Sigmoid colon (tissue), 7 donors: ENCODE measurements around the gene NHP2. TPM values are rescaled to one million over a fixed set of nuclear protein-coding genes. Genes with fewer than 3 reads are reported as not detected.
"Not testable (repeated sequence)": the region's sequence is repeated elsewhere in the genome, so short reads cannot be mapped to it uniquely, and the experiment has no call there.

Experiments used
- DNase-seq: peaks from one replicate; pipeline ENCODE4 v3.0.0-alpha.2; 2019
- H3K27ac ChIP-seq, 4 donors: fragments of 200-600 bp; sonication (generic); one replicate each; pipeline ENCODE4 v1.5.1; 2016 to 2019; ENCODE audit warnings: mild to moderate bottlenecking in 1 of 4
- H3K27me3 ChIP-seq, 3 donors: fragments of 200-600 bp; sonication (generic); one replicate each; pipeline ENCODE4 v1.5.1; 2019; ENCODE audit warnings: mild to moderate bottlenecking in 1 of 3
- H3K36me3 ChIP-seq, 4 donors: fragments of 200-600 bp; sonication (generic); one replicate each; pipeline ENCODE4 v1.5.1; 2016 to 2019
- H3K4me1 ChIP-seq, 4 donors: fragments of 200-600 bp; sonication (generic); one replicate each; pipeline ENCODE4 v1.5.1; 2017 to 2019
- H3K4me3 ChIP-seq, 4 donors: fragments of 200-600 bp; sonication (generic); one replicate each; pipeline ENCODE4 v1.5.1; 2017 to 2019; ENCODE audit warnings: mild to moderate bottlenecking in 2 of 4, moderate library complexity in 1 of 4
- H3K9me3 ChIP-seq, 4 donors: fragments of 200-600 bp in 3 of 4; sonication (generic) in 3 of 4; one replicate each; pipeline versions ENCODE4 v1.5.1 to v1.6.1; 2013 to 2019
- EP300 ChIP-seq, 4 donors: sonication (generic); formaldehyde crosslinking; IDR thresholded peaks; one replicate each; pipeline ENCODE4 v1.6.1; 2017; ENCODE audit warnings: antibody characterized with exemption in 4 of 4
- POLR2A ChIP-seq, 2 donors: fragments of 450-650 bp; IDR thresholded peaks; one replicate each; pipeline ENCODE4 v1.6.1; 2016; ENCODE audit warnings: antibody characterized with exemption in 2 of 2, mild to moderate bottlenecking in 2 of 2, moderate library complexity in 2 of 2
- POLR2AphosphoS5 ChIP-seq, 4 donors: sonication (generic); formaldehyde crosslinking; IDR thresholded peaks; one replicate each; pipeline ENCODE4 v1.6.1; 2017; ENCODE audit warnings: antibody characterized with exemption in 4 of 4
- WGBS, 2 donors: extraction: QIAGEN DNeasy Blood & Tissue Kit; methylation state at CpG; one replicate each; pipeline ENCODE4 v1.1.7; 2013; 5-methylcytosine and 5-hydroxymethylcytosine counted together
- intact Hi-C: fragments of 100-400 bp; cut with DNase I; formaldehyde crosslinking; loops from one replicate; pipeline ENCODE4 v1.15.1; 2023
- polyA plus RNA-seq, 3 donors: library from polyadenylated mRNA; stranded (reverse); fragments of 200-250 nt; gene quantifications; one replicate each; pipeline ENCODE4 v1.2.3, GENCODE V29; 2013
- total RNA-seq, 4 donors: library from RNA; depleted of rRNA; stranded (reverse); fragments of >200 nt; gene quantifications; one replicate each; pipeline ENCODE4 v1.1.0, GENCODE V29; 2016
- TF ChIP-seq, protein P1 (sequence below), 4 experiments: fragments of 450-650 bp in 3 of 4; fragments of 200-600 bp in 1 of 4; IDR thresholded peaks; one replicate each; pipeline ENCODE4 v1.5.1; 2016 to 2019; ENCODE audit warnings: antibody characterized with exemption in 4 of 4, mild to moderate bottlenecking in 3 of 4, moderate library complexity in 2 of 4
- donor health status: healthy with polysubstance abuse.
- donor health status: Bipolar disorder and iron deficiency.
- donor health status: healthy.

Gene NHP2
- total and polyA plus RNA-seq, 7 donors, result 77.8 to 231 (median 165) TPM

GRCh38 chr5:178199581-178200434, 46.1 kb upstream of the NHP2 start:
- WGBS, 2 donors, result 88 to 91% methylated on average over 12 of the region's 12 CpGs
- Histone ChIP-seq H3K36me3 (no peaks in the 10 kb centered on the region), H3K27me3 (no peaks in the 10 kb centered on the region), H3K4me1 (peaks cover 0 to 5% (median 2%) of the 10 kb centered on the region in 4 donors), H3K9me3 (no peaks in the 10 kb centered on the region), H3K4me3 (no peak overlapping the region), H3K27ac (no peak overlapping the region)
- intact Hi-C loops, result loop anchor here (10.0 kb wide), 1 partner anchor 1355 kb away; the partner anchor contains the start of gene RUFY1
- TF ChIP-seq POLR2AphosphoS5 (IDR thresholded peaks at IDR 0.05) (no peak), POLR2A (IDR thresholded peaks at IDR 0.05) (no peak), EP300 (IDR thresholded peaks at IDR 0.05) (no peak)
- TF ChIP-seq, protein P1, sequence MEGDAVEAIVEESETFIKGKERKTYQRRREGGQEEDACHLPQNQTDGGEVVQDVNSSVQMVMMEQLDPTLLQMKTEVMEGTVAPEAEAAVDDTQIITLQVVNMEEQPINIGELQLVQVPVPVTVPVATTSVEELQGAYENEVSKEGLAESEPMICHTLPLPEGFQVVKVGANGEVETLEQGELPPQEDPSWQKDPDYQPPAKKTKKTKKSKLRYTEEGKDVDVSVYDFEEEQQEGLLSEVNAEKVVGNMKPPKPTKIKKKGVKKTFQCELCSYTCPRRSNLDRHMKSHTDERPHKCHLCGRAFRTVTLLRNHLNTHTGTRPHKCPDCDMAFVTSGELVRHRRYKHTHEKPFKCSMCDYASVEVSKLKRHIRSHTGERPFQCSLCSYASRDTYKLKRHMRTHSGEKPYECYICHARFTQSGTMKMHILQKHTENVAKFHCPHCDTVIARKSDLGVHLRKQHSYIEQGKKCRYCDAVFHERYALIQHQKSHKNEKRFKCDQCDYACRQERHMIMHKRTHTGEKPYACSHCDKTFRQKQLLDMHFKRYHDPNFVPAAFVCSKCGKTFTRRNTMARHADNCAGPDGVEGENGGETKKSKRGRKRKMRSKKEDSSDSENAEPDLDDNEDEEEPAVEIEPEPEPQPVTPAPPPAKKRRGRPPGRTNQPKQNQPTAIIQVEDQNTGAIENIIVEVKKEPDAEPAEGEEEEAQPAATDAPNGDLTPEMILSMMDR (IDR thresholded peaks at IDR 0.05), result no peak
- DNase-seq, result peak; percentile 28

GRCh38 chr5:178198706-178199105, 45.0 kb upstream of the NHP2 start:
- no peaks in the 10 kb centered on the region for H3K9me3 ChIP-seq
- no peak overlapping the region for H3K27ac ChIP-seq
- WGBS, 2 donors, result 79 to 86% methylated on average over 11 of the region's 11 CpGs
- peaks cover 0 to 3% (median under 1%) of the 10 kb centered on the region in 4 donors for H3K4me1 ChIP-seq
- intact Hi-C loops, result no loop called here
- DNase-seq, result peak; percentile 18
- H3K36me3 ChIP-seq, result no peaks in the 10 kb centered on the region
- TF ChIP-seq POLR2A (IDR thresholded peaks at IDR 0.05) (no peak), EP300 (IDR thresholded peaks at IDR 0.05) (no peak), POLR2AphosphoS5 (IDR thresholded peaks at IDR 0.05) (no peak)
- H3K4me3 ChIP-seq, result no peak overlapping the region
- H3K27me3 ChIP-seq, result no peaks in the 10 kb centered on the region

- 74 to 89% methylated on average over 11 of the region's 11 CpGs for WGBS, 2 donors
- intact Hi-C loops, result not testable (repeated sequence)
Observed at GRCh38 chr5:178198151-178198550, 44.5 kb upstream of the NHP2 start.

GRCh38 chr5:178196986-178197385, 43.3 kb upstream of the NHP2 start:
- Histone ChIP-seq H3K9me3 (no peaks in the 10 kb centered on the region), H3K27ac (no peak overlapping the region), H3K36me3 (no peaks in the 10 kb centered on the region), H3K4me3 (no peak overlapping the region), H3K27me3 (no peaks in the 10 kb centered on the region), H3K4me1 (no peaks in the 10 kb centered on the region)
- TF ChIP-seq, protein P1 (IDR thresholded peaks at IDR 0.05), result no peak
- TF ChIP-seq EP300 (IDR thresholded peaks at IDR 0.05) (no peak), POLR2AphosphoS5 (IDR thresholded peaks at IDR 0.05) (no peak), POLR2A (IDR thresholded peaks at IDR 0.05) (no peak)
- peak; percentile 32 for DNase-seq
- intact Hi-C loops, result no loop called here
- 82 to 89% methylated on average over 8 of the region's 8 CpGs for WGBS, 2 donors

More at GRCh38 chr5:178198151-178198550, 44.5 kb upstream of the NHP2 start:
- not testable (repeated sequence) for H3K4me1 ChIP-seq, H3K4me3 ChIP-seq, H3K27me3 ChIP-seq, H3K27ac ChIP-seq, H3K9me3 ChIP-seq, H3K36me3 ChIP-seq
- DNase-seq, result peak; percentile 14

DNA sequence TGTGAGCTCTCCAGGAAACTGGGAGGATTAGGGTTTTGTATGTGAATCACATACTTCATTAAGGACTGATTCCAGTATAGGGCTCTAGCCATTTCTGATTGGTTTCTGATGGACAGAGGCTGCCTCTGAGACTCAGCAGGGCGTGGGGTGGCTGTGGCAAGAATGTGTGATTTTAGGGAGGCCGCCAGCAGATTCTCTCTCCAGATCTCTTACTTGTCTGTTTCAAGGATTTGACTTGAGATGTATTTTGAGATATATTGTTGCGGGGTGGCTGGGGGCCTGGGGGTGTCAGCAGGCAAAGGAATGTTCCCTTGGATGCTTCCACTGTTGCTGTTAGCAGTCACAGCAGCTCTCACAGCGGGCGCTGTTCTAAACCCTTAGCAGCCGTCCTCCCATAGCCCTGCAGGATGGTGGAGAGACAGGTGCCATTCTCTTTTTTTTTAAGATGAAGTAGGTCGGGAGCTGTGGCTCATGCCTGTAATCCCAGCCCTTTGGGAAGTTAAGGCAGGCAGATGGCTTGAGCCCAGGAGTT, 42.7 kb upstream of the NHP2 start:
- no peaks in the 10 kb centered on the region for H3K27me3 ChIP-seq
- intact Hi-C loops, result no loop called here
- no peaks in the 10 kb centered on the region for H3K4me1 ChIP-seq
- WGBS, 2 donors, result 89% methylated on average over 7 of the region's 7 CpGs
- no peak overlapping the region for H3K4me3 ChIP-seq
- no peak overlapping the region for H3K27ac ChIP-seq
- no peaks in the 10 kb centered on the region for H3K36me3 ChIP-seq
- H3K9me3 ChIP-seq, result no peaks in the 10 kb centered on the region
- peak; percentile 6 for DNase-seq
- TF ChIP-seq POLR2AphosphoS5 (IDR thresholded peaks at IDR 0.05) (no peak), EP300 (IDR thresholded peaks at IDR 0.05) (no peak), POLR2A (IDR thresholded peaks at IDR 0.05) (no peak)
- TF ChIP-seq, protein P1 (IDR thresholded peaks at IDR 0.05), result no peak
